Measurements from ENCODE around the gene ZNF80.
"Not testable (repeated sequence)": the region's sequence is repeated elsewhere in the genome, so short reads cannot be mapped to it uniquely, and the experiment has no call there.

ZNF80 gene

GRCh38 chr3:114237478-114237877 is at the start of gene ZNF80:
ZNF80 (minus strand) TSS chr3:114237578; CDS start chr3:114237074, 504 bp downstream.
- DNase-seq (ENCODE audit: low spot score); POLR2A ChIA-PET (ENCODE audit: low non-redundant PET); H3K27ac ChIP-seq; CTCF ChIA-PET: not testable (repeated sequence)

GRCh38 chr3:114286266-114286665 is 48.9 kb upstream of the ZNF80 start:
- POLR2A ChIA-PET (ENCODE audit: low non-redundant PET), result no interaction called here
- DNase-seq (ENCODE audit: low spot score), result no peak

GRCh38 chr3:114285648-114286230 is 48.4 kb upstream of the ZNF80 start:
- no peak overlapping the region for H3K27ac ChIP-seq
- CTCF ChIA-PET, result no interaction called here
- no peak for DNase-seq (ENCODE audit: low spot score)
- TF ChIP-seq, protein P1, sequence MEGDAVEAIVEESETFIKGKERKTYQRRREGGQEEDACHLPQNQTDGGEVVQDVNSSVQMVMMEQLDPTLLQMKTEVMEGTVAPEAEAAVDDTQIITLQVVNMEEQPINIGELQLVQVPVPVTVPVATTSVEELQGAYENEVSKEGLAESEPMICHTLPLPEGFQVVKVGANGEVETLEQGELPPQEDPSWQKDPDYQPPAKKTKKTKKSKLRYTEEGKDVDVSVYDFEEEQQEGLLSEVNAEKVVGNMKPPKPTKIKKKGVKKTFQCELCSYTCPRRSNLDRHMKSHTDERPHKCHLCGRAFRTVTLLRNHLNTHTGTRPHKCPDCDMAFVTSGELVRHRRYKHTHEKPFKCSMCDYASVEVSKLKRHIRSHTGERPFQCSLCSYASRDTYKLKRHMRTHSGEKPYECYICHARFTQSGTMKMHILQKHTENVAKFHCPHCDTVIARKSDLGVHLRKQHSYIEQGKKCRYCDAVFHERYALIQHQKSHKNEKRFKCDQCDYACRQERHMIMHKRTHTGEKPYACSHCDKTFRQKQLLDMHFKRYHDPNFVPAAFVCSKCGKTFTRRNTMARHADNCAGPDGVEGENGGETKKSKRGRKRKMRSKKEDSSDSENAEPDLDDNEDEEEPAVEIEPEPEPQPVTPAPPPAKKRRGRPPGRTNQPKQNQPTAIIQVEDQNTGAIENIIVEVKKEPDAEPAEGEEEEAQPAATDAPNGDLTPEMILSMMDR (conservative IDR thresholded peaks at IDR 0.05; ENCODE audit: low read depth), result no peak
- POLR2A ChIA-PET (ENCODE audit: low non-redundant PET), result no interaction called here

More at GRCh38 chr3:114286266-114286665, 48.9 kb upstream of the ZNF80 start:
- CTCF ChIA-PET, result no interaction called here
- TF ChIP-seq, protein P1 (conservative IDR thresholded peaks at IDR 0.05; ENCODE audit: low read depth), result no peak
- no peak overlapping the region for H3K27ac ChIP-seq

DNA sequence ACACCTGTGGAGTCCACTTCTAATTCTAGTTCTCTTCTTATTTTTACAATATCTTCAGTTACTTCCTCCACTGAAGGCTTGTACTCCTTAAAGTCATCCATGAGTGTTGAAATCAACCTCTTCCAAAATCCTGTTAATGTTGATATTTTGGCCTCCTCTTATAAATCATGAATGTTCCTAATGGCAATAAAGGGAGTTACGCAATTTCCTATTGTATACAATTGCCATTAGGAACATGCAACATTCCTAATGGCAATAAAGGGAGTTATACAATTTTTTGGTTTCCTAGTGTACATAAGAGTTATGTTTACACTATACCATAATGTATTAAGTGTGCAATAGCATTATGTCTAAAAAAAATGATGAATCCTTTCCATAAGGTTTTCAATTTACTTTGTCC is 47.3 kb upstream of the ZNF80 start:
- CTCF ChIA-PET, result no interaction called here
- POLR2A ChIA-PET (ENCODE audit: low non-redundant PET), result no interaction called here
- no peak for DNase-seq (ENCODE audit: low spot score)
- TF ChIP-seq, protein P1 (conservative IDR thresholded peaks at IDR 0.05; ENCODE audit: low read depth), result no peak
- H3K27ac ChIP-seq, result no peak overlapping the region

DNA sequence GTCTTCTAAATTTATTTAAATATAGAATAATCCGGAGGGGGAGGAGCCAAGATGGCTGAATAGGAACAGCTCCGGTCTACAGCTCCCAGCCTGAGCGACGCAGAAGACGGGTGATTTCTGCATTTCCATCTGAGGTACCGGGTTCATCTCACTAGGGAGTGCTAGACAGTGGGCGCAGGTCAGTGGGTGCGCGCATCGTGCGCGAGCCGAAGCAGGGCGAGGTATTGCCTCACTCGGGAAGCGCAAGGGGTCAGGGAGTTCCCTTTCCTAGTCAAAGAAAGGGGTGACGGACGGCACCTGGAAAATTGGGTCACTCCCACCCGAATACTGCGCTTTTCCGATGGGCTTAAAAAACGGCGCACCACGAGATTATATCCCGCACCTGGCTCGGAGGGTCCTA is 39.5 kb upstream of the ZNF80 start:
- DNase-seq (ENCODE audit: low spot score); H3K27ac ChIP-seq; CTCF ChIA-PET; POLR2A ChIA-PET (ENCODE audit: low non-redundant PET): not testable (repeated sequence)

- POLR2A ChIA-PET (ENCODE audit: low non-redundant PET), result no interaction called here
- CTCF ChIA-PET, result no interaction called here
- H3K27ac ChIP-seq, result no peak overlapping the region
- DNase-seq (ENCODE audit: low spot score), result no peak
- TF ChIP-seq, protein P1 (conservative IDR thresholded peaks at IDR 0.05; ENCODE audit: low read depth), result no peak
Observed at GRCh38 chr3:114274929-114275328, 37.6 kb upstream of the ZNF80 start.

- no peak for DNase-seq (ENCODE audit: low spot score)
- TF ChIP-seq, protein P1 (conservative IDR thresholded peaks at IDR 0.05; ENCODE audit: low read depth), result no peak
- H3K27ac ChIP-seq, result no peak overlapping the region
- ChIA-PET CTCF (interaction anchor here (0.7 kb wide), 1 partner anchor 431 kb away, joined by 3 read pairs; no protein-coding TSS in a partner anchor), POLR2A (ENCODE audit: low non-redundant PET) (no interaction called here)
Observed at GRCh38 chr3:114272271-114272670, 34.9 kb upstream of the ZNF80 start.

DNA sequence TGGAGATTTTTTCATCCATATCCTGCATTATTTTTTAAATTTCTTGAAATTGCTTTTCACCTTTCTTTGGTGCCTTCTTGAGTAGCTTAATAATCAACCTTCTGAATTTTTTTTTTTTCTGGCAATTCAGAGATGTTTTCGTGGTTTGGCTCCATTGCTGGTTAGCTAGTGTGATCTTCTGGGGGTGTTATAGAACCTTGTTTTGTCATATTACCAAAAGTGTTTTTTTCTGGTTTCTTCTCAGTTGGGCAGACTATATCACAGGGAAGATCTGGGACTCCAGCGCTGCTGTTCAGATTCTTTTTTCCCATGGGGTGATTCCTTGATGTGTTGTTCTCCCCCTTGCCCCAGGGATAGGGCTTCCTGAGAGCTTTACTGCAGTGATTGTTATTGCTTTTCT is 32.6 kb upstream of the ZNF80 start:
- POLR2A ChIA-PET (ENCODE audit: low non-redundant PET), result no interaction called here
- no peak for DNase-seq (ENCODE audit: low spot score)
- CTCF ChIA-PET, result interaction anchor here (0.6 to 0.7 kb wide), 2 partner anchors 150 to 340 kb away, joined by 3 to 5 read pairs; no protein-coding TSS in a partner anchor
- TF ChIP-seq, protein P1 (conservative IDR thresholded peaks at IDR 0.05; ENCODE audit: low read depth), result no peak
- H3K27ac ChIP-seq, result no peak overlapping the region
